GM21576 (cell line): ENCODE results near the gene CDH13.

ENCODE experiments used
- ATAC-seq: cut with Tn5 transposase; IDR thresholded peaks from one replicate; pipeline ENCODE4 v1.9.1; 2021; ENCODE audit warnings: mild to moderate bottlenecking, moderate library complexity; ENCODE audit not compliant: unreplicated experiment

CDH13 gene

DNA sequence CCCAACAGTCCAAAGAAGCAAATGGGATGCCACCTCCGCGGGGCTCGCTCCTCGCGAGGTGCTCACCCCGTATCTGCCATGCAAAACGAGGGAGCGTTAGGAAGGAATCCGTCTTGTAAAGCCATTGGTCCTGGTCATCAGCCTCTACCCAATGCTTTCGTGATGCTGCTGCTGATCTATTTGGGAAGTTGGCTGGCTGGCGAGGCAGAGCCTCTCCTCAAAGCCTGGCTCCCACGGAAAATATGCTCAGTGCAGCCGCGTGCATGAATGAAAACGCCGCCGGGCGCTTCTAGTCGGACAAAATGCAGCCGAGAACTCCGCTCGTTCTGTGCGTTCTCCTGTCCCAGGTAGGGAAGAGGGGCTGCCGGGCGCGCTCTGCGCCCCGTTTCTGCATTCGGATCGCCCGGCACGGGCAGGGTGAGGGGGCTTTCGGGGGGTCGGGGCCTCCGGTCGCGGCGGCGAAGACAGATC, at the start of gene CDH13:
CDH13 (plus strand) TSS at position 179 of the 471 bp plus-strand sequence.
- ATAC-seq: no peak

DNA sequence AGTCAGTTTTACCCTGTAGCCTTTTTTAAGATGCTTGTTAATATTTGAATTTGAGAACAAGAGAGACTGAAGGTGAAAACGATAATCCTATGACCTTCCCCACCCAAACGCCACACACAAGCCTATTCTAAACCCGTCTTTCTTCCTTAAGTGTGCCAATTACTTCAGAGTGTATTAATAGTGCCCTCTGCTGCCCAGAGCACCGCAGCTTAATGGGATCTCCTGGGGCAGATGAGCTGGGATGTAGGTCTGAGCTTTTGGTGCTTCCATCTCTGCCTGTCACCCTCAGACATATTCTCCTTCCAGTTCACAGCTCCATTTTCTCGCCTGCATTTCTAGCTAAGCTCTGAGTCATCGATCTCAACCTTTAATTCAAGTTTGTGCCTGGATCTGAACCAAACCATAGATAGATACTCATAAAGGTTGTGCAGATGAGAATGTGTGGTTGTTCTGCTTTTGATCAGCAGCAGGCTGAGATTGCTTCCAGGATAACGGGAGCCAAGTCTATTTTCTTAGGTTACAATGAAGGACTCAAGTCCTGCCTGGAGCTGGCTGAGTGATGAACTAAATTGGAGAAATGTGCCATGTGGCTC, 46.4 kb upstream of the CDH13 start:
- no peak for ATAC-seq

DNA sequence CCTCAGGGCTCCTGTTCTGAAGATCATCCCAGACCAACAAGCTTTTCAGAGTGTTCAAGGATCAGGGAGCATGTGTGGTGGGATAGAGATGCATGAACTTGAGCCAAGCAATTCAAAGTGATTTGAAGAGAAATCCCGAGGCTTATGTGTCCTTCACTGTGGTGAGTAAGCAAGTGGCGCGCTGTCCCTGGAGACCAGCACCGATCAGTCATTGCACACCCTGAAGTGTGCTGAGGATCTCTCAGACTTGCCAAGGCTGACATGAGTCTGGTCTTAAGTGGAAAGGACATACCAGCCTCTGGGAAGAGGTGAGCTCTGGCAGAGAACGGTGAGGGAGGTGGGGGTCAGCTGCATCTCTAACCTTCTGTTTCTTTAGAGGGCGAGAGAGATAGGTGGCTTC, 43.8 kb upstream of the CDH13 start:
- no peak for ATAC-seq

DNA sequence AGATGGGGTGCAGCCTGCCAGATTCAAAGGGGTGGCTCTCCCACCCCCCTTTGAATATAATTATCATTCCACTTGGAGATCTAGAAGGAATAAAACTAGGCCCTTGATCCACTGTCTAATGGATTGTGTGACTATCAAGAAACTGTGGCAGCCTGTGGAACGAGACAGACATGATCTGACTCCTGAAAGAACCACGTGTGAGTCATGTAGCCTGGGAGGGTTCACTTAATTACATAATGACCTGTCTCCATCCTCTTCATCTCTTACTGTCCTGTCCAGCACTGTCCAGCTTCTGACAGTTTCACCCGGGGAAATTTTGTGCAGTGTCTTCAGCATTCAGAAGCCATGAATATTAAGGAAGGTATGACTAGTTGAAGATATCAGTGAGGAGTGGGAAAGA, 43.3 kb upstream of the CDH13 start:
- ATAC-seq: no peak

DNA sequence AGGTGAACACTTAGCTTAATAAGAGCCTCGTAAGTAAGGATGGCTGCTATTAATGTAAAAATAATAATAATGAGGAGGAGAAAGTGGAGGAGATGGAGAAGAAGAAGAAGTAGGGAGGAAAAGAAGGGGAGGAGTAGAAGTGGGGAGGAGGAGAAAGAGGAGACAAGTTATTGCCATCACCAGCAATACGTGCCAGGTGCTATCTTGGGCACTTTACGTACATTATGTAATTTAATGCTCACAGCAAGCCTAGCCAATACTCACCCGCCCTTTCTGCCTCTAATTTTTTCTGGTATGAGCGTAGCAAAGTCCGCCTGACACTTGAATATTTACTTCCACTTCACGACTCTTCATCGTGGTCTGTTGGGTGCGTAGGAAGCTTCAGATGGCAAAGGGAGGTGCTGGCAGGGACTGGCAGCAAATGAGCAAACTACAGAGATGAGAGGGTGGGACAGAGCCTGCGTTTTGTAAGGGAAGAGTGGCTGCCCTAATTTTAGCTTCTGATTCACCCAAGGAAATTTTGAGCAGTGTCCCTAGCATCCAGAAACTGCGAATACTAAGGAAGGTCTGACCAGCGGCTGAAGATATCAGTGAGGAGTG, 42.1 kb upstream of the CDH13 start:
- no peak for ATAC-seq

DNA sequence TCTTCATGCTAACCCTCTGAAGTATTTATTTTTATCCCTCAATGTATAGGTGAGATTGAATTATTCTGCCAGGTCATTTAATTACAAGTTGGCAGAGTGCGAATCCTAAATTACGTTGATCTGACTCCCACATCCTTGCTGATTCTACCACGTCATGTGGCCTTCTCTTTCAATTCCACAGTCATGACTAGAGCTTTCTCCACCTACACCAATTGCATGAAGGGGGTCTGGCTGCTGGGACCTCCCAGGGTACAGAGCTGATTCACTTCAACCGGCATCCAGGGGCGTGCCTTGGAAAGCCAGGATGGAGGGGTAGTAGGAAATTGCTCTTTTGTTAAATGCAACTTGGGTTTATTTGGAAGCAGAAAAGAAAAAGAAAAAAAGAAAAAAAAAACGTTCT, 41.1 kb upstream of the CDH13 start:
- ATAC-seq: no peak

DNA sequence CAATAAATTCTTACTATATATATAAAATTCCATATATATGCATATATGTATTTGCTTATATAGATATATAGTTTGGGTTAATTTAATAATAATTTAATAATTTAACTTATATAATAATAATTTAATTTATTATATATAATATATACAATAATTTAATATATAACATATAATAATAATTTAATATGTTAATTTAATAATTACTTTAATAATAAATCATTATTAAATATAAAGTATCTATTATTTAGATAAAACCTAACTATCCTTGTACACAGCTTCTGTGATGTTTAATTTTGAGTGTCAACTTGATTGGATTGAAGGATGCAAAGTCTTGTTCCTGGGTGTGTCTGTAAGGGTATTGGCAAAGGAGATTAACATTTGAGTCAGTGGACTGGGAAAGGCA, 40.6 kb upstream of the CDH13 start:
- ATAC-seq: no peak

DNA sequence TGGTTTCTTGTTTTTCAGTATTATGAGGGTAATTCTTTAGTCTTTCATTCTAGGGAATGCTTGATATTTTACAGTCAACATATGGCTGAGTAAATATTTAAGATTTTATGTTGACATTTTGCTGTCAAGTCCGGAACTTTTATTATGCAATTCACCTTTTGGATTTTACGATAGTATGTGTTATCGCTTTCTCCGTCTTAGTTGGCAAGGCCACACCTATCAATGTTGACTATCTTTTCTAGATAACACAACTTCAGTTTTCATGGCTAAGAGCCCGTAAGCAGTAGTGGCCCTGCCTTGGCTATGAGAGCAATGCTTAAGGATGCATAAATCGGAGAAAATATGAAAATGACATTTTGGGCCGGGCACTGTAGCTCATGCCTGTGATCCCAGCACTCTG, 39.5 kb upstream of the CDH13 start:
- ATAC-seq: no peak

DNA sequence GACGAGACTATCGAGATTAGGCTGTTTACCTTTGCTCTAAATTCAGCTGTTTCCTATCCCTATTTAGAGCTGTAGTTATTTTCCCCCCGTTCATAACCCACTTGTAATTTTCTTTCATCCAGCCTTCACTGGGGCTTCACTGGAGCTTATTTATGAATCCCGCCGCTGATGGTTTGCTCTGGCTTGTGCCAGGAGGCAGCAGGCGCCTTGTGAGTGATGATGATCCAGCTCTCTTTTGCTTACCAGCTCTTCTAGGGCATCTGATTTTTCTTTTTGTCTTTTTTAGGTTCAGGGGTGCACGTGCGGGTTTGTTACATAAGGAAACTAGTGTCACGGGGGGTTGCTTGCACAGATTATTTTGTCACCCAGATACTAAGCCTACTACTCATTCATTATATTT, 37.4 kb upstream of the CDH13 start:
- ATAC-seq: no peak

DNA sequence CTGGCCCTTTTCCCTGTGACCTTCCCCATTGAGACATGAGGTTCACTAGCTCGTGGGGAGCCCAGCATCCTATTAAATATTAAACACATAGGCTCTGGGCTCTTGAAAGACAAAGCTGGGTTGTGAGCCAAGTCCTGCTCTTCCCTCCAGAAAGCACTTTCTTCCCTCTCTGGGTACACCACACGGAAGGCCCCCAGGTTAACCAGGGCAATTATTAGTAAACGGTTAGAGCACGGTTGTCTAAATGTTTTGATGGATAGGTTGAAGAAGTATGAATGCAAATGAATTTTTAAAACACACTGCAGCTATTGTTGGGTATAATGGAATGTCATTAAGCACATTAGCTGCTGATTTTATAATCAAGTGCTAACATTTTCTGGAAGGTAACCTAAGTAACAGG, 32.7 kb upstream of the CDH13 start:
- ATAC-seq: no peak

DNA sequence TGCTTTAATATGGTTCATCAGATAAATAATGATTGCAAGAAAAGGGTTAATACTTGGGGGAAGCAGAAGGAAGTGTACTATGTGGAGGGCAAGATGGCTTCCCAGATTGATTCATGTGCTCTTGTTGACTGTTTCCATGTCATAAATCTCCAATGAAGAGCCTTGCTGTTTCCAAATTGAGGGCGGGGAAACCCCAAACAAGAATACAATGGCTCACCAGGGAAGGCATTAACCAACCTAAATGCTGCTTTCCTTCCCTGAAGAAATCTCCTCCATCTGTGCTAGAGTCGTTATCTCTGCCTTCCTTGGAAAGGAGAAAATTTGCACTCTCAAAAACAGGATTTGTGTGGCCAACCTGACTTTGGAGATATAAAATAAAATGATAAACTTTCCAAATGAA, 28.0 kb upstream of the CDH13 start:
- ATAC-seq: no peak

DNA sequence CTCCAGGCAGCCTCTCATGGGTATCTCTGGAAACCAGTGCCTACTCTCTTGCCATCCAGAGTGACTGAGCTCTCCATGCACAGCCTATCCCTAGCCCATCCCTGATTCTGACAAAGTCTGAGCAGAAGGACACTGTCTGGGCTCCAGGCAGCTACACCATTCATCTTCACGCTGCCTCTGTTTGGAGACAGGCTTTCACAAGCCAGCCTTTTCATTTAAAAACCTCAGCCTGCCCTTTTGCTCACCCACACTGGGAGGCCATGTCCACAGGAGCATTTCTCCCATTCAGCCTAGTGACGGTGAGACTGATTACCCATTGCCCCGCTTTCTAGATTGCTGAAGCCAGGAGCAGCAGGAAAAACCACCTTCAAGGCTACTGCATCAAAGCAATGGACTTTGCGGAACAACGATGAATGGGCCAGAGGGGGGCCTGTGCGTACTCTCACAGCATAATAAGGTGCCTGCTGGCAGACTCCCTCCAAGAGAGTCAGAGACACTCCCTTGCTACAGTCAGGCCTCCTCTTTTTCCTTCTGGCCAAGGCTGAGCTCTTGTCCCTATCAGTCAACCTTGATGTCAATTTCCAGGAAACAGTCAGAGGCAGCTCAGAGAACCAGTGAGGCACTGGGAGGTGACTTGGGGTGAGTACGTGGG, 24.7 kb upstream of the CDH13 start:
- no peak for ATAC-seq

DNA sequence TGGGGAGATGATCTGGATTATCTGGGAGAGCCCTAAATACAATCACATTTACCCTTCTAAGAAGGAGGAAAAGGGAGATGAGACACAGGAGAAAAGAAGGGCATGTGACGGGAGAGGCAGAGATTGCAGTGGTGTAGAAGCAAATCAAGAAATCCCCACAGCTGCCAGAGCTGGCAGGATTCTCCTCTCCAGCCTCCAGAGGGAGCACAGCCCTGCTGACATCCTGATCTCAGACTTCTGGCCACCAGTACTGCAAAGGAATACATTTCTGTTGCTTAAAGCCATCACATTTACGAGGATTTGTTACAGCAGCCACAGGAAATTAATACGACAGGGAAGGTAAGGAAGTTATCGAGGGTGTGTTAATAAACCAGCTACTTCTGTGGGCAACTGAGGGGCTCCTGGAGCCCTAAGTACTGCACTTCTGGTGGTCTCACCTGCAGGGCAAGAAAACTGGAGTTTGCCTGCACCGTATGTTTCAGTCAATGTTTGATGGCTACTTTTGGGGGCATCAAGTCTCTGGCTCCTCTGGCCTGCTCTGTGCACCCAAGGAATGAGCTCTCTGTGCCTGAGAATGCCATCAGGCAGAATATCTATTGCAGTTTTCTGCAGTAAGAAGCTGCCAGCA, 22.9 kb upstream of the CDH13 start:
- no peak for ATAC-seq

DNA sequence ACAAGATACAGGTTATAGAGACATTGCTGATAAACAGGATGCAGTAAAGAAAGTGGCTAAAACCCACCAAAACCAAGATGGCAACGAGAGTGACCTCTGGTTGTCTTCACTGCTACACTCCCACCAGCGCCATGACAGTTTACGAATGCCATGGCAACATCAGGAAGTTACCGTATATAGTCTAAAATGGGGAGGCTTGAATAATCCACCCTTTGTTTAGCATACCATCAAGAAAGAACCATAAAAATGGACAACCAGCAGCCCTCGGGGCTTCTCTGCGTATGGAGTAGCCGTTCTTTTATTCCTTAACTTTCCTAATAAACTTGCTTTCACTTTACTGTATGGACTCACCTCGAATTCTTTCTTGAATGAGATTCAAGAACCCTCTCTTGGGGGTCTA, 21.7 kb upstream of the CDH13 start:
- no peak for ATAC-seq

DNA sequence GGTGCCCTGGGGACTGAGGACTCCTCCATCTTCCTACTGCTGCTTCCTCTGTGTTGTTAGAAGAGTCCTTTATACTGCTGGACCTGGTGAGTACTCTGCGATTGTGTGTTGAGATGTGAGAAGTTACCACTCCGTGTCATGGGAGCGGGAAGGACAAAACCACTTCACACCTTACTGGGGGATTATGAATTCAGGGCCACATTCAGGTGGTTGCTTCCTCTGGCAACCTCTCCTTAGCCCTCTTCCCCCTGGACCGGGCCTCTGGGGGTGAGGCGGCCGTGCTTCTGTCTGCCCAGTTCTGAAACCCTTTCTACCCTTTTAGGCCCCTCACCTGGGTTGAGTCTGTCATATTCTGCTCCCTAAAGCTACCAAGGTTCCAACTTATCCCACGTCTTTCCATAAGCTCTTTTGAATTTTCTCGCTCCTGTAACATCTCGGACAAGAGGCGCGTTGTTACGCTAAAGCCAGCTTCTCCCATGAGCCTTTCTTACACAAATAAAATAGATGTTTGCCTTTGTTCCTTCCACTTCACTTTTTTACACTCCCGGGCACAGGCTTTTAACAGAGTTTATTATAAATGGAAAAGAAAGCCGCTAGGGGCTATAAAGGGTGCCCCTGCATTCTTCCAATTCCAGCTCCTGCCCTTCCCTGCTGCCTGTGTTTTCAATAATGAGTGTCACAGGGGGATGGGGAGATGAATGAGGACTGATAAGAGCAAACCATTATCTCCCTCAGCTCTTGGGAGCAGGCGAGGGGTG, 20.7 kb upstream of the CDH13 start:
- no peak for ATAC-seq

DNA sequence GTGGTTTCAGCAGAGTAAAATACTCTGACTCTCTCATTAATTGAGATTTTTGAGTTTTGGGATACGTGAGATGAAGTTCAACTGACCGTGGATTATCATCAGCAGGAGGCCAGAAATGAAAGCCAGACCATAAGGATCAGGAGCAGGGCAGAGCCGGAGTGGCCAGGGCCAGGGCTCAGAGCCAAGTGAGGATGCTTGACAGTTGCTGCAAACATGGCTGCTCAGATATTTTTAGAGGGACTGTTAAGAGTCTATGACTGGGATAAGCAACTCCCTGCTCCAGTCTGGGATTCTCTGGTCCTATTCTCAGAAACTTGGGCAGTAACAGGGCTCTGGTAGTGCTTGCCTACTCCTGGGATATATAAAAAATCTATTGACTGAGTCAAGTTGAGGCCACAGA, 17.6 kb upstream of the CDH13 start:
- no peak for ATAC-seq

DNA sequence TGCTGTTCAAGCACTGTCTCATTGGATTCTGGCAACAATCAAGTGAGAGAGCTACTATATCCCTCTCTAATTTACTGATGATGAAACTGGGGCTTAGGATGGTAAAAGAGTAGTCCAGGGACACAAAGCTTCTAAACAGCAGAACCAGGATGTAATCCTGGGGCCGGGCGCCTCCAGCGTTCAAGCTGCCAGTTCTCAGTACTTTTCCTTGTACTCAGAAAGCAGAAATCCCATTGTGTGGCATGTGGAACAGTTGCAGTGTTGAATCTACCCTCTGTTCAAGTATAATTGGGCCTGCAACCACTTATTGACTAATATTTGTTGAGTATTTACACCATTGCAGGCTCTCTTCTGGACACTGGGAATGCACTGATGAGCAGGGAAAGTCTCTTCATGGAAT, 14.5 kb upstream of the CDH13 start:
- no peak for ATAC-seq

DNA sequence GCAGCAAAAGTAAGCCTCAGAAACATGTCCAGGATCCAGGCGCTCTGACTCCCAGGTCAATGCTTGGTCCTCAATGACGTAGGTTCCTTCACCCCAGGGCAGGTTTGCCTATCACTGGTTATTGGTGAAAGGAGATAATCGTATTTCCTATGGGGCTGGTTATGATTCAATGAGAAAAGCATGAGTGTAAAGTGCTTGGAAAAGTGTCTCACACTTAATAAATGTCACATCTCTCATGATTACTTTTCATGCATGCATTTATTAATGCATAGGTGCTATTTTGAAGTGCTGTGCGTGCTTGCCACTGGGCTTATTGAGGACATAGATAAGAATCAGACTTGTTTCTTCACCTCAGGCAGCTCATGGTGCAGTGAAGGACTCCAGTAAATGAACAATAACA, 10.4 kb upstream of the CDH13 start:
- ATAC-seq: no peak

DNA sequence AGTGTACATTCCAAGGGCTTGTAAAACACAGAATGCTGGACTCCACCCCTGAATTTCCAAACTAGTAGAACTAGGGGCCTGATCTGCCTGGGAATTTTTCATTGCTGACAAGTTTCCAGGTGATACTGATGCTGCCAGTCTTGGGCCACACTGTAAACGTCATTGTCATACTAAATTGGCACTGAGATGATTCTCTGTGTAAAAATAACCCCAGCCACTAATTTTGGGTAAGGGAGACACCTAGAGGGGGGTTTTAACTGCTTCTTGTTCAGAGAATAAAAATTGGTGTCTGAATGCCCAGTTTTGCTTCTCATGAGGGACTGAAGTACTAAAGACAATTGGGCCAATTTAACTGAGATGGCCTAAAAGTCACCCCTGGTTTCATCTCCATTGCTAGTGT, 5.0 kb upstream of the CDH13 start:
- no peak for ATAC-seq

DNA sequence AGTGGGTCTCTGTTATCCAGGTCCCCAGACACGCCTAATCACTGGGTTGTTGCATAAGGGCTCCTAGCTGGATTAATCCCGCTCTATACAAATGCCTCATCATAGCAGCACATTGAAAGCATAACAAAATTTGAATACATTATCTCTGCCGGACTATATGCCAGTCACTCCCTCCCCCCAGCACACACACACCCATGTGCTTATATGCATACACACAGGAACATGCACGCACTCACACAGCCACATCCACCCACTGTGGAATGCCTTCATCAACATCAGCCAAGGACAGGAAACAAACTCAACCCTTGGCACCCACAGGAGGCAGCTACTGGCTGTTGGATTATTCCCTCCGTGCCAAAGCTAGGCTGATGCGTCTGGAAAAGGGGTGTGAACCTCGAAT, 3.5 kb upstream of the CDH13 start:
- no peak for ATAC-seq
